Tibial nerve (tissue), 4 donors: ENCODE results near the gene ST8SIA4.

ENCODE experiments used
- CTCF ChIP-seq, 5 experiments: fragments of 200-600 bp in 3 of 5; fragments of 450-650 bp in 2 of 5; sonication (generic) in 3 of 5; IDR thresholded peaks; one replicate each; pipeline ENCODE4 v1.5.1; 2016 to 2019; ENCODE audit warnings: antibody characterized with exemption in 5 of 5, mild to moderate bottlenecking in 3 of 5, moderate library complexity in 2 of 5
- EP300 ChIP-seq, 2 donors: sonication (generic); formaldehyde crosslinking; IDR thresholded peaks; one replicate each; pipeline ENCODE4 v1.6.1; 2017; ENCODE audit warnings: antibody characterized with exemption in 2 of 2, mild to moderate bottlenecking in 1 of 2
- POLR2A ChIP-seq, 2 donors: fragments of 450-650 bp; IDR thresholded peaks; one replicate each; pipeline ENCODE4 v1.6.1; 2017; ENCODE audit warnings: antibody characterized with exemption in 2 of 2, mild to moderate bottlenecking in 2 of 2, moderate library complexity in 2 of 2

GRCh38 chr5:100838048-100838473 lies 65.0 kb downstream of the ST8SIA4 start:
- TF ChIP-seq CTCF (IDR thresholded peaks at IDR 0.05) (no peak), POLR2A (IDR thresholded peaks at IDR 0.05) (no peak), EP300 (IDR thresholded peaks at IDR 0.05) (no peak)
